Measurements from ENCODE around the gene GK.
"Not testable (repeated sequence)": the region's sequence is repeated elsewhere in the genome, so short reads cannot be mapped to it uniquely, and the experiment has no call there.

The GK gene

DNA sequence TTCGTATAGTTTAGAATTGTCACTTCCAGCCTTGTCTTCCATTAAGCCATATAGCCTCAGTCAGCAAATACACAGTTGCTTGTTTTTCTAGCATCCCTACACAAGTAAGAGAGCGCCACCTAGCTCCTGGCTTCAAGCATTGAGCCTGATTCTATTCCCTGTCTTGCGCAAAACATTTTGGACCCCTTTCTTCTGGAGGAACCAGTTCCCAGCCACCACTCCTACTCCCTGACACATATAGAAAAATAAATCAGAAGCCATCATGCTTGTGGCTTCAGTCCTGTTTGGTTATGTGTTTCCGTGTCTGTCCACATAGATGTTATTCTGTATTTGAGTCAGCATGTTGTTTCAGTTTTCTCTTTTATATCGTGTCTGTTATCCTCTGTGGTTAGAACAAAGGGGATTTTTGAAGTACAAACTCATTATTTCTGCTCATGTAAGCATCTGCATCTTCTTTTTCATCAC lies 59.9 kb downstream of the GK start:
- no peak for FAIRE-seq

GRCh38 chrX:30714138-30714537 lies 60.9 kb downstream of the GK start:
- no peak for FAIRE-seq

GRCh38 chrX:30715976-30716375 lies 62.8 kb downstream of the GK start:
- no peak for FAIRE-seq

DNA sequence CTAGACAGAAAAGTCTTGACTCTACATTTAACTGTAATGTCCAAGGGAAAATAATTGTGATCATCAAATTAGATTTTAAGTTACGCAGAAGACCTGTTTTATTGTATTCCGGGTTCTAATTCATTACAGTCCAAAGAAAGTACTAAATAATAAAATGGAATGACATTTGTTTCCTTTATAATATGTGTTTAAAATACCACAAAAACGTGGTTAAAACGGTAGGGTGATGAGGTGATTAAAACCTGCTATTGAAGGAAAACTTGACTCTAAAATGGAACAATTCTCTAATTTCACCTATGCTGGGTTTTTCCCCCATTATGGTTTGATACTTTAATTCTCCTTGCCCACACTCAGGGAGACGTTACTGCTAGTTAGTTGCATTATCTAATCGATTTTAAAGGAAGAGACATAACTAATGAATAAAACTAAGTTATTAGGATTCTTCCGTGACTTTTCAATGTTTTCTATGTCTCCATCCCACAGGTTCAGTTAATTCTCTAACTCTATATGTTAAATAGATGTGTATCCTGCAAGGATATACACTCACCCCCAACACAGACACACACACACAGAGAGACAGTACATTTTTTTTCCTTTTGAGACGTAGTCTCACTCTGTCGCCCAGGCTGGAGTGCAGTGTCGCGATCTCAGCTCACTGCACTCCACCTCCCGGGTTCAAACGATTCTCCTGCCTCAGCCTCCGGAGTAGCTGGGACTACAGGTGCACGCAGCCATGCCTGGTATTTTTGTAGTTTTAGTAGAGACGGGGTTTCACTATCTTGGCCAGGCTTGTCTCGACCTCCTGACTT lies 80.8 kb downstream of the GK start:
- FAIRE-seq: no peak

DNA sequence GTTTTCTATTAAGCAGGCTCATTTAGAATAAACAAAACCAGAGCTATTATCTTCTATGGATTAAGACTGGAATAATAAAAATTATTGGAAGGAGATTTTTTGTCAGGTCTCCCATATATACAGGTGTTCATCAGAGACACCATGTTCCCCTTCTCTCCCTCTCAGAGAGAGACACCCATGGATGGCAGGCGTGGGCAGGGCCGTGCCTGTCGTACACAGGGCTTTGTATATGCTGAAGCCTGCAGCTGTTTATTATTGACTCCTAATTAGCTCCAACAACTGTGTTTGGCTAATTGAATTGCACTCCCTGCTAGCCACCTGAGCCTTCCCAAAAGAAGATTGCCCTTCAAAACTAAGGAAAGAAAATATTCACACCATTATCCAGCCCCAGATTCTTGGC lies 81.6 kb downstream of the GK start:
- no peak for FAIRE-seq

DNA sequence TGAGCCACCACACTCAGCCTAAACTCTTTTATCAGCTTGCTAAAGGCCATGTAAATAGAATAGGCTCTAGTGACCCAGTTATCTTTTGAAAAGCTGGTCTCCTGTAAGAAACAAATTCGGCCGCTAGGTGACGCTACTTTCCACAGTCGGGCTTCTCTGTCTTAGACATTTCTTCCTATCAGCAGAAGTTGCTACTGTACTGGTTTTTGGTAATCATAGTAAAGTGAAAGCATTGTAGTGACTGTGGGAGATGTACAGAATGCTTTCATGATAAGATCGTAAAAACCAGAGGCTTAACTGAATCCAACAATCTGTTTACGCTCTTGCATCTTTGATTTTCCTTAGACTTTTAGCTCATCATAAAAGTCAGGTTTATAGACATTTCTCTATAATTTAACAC lies 82.6 kb downstream of the GK start:
- FAIRE-seq: peak; percentile 41

DNA sequence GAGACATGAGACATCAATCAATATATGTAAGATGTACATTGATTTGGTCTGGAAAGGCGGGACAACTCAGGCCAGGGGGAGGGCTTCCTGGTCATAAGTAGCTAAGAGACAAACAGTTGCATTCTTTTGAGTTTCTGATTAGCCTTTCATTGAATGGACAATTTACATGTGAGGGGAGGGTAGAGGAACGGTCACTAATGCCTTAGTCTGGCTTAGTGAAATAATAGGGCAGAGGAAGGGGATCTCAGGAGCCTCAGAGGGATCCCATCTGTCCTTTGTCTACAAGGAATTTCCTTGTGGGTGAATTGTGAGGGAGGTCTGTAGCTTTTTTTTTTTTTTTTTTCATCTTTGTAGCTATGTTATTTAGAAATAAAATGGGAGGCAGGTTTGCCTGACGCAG lies 88.3 kb downstream of the GK start:
- FAIRE-seq: no peak

- no peak for FAIRE-seq
Measured at GRCh38 chrX:30748342-30748960, 95.2 kb downstream of the GK start.

GRCh38 chrX:30751497-30751896 lies 98.3 kb downstream of the GK start:
- FAIRE-seq: no peak

- no peak for FAIRE-seq
Measured at GRCh38 chrX:30762755-30763154, 109.5 kb downstream of the GK start.

DNA sequence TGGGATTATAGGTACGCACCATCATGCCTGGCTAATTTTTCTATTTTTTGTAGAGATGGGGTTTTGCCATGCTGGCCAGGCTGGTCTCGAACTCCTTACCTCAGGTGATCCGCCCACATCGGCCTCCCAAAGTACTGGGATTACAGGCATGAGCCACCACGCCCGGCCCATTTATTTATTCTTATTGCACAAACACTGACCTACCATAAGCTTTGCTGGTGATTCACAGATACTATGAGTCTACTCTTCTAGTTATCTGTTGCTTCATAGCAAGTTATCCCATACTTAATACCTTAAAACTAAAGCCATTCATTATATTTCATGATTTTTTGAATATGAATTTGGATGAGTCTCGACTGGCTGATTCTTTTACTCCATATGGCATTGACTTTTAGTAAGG lies 120.5 kb downstream of the GK start:
- FAIRE-seq: not testable (repeated sequence)

- no peak for FAIRE-seq
Measured at GRCh38 chrX:30777575-30777974, 124.4 kb downstream of the GK start.

GRCh38 chrX:30779453-30780030 lies 126.3 kb downstream of the GK start:
- FAIRE-seq: no peak
